GM18870 (cell line): ENCODE results near the gene LONRF2.

ENCODE experiments used
- ATAC-seq: cut with Tn5 transposase; IDR thresholded peaks from one replicate; pipeline ENCODE4 v1.9.1; 2021; ENCODE audit warnings: moderate library complexity; ENCODE audit not compliant: unreplicated experiment

Gene LONRF2

DNA sequence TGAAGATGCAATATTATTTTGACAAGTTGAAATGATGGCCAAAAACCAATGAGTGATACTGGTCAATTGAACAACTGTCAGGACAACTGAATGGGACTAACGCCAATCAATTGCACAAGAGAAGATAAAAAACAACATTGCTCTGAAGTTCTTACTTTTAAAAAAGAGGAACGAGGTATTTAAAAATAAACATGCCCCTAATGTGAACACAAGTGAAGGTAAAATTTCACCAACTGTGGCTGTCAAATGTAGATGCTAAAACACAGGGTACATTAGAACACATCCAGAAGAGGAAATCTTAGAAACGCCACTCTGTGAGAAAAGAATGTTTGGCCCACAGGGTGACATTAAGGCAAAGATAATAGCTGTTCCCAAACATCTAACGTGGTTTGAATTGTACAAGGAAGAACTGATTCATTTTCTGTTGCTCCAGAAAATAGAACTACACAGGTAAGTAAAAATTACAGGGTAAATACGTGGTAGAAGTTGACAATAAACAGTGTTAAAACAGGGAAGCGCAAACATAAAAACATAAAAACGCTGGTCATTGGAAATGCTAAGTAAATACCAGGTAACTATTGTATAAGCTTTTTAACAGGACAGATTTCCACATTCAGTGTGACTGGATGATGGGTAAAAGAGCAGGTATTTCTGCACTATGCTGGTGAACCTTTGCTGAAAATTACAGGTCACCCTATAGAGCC lies 20.3 kb downstream of the LONRF2 start:
- ATAC-seq, result no peak

DNA sequence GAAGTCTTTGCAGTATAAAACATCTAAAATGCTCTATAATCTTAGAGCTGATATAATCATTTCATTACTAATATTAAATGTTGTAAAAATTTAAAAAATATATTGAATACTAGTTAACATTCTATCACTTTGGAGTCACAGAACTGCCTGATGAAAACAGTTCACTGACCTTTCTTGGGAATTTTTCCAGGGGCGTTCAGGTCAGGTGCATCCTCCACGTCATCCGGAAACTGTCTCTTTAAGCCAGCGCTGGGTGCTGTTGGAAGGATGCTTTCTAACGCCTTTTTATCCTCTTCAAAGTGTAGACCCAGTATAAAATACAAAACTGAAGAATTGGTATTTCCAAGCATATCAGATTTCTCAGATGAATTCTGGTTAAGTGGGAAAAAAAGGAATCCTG lies 22.8 kb downstream of the LONRF2 start:
- ATAC-seq, result no peak

DNA sequence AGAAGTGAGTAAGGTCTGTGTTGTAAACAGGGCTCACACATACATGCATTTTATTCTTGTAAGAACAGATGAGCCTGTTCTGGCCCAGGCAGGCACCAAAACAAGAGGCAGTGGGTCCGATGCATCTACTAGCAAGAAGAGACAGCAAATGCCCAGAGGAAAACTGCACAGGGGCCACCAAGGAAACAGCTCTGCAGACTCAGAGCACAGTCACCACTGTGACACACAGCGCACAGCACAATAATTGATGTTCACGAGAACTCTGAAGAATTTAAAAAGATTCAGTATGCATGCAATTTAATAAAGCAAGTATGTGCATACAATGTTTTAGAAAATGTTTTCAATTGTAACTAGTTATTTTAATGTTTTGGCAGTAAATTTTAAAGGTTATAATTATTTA lies 24.8 kb downstream of the LONRF2 start:
- no peak for ATAC-seq

DNA sequence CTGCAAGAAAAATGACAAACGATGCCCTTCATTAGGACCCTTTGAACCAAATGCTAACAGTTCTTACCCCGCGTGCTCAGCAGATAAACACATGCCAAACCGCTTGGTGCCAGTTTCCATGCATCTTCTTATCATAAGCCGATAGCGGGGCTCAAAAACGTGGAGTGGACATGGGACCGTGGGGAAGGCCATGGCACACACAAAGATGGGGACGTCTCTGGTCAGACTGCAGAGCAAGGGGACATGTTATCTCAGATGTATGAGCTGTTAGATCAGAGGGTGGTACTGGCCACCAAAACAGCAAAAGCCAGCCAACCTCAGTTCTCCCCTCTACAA lies 28.2 kb downstream of the LONRF2 start:
- no peak for ATAC-seq

DNA sequence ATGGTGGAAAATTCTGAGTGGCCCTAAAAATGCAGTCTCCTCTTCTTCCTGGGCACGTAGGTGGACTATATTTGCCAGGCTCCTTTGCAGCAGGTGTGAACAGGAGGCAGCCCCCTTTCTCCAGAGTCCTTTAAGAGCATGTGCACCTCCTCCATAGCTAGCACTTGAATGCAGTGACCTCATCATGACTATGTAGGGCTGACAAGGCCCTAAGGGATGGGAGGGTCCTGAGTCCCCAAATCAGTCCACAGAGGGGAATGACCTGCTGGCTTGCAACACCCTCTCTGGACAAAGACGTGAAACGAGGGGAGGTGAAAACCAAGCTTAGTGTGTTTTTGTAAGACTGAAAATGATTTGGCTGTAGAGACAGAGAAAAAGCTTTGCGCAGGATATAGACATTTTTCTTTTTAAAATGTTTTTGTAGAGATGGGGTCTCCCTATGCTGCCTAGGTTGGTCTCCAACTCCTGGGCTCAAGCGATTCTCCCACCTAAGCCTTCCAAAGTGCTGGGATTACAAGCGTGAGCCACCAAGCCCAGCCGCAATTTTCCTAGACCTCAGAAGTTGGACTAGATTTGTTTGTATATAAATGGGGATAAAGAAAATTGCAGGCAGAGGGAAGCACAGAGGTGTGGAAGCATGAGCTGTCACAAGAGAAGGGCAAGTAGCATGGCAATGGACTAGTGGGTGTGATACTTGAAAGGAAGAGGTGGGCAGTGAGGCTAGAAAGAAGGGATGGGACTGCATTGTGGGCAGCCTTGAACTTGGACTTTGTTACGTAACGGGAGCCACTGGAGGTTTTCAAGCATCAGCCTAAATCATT lies 28.8 kb downstream of the LONRF2 start:
- no peak for ATAC-seq

DNA sequence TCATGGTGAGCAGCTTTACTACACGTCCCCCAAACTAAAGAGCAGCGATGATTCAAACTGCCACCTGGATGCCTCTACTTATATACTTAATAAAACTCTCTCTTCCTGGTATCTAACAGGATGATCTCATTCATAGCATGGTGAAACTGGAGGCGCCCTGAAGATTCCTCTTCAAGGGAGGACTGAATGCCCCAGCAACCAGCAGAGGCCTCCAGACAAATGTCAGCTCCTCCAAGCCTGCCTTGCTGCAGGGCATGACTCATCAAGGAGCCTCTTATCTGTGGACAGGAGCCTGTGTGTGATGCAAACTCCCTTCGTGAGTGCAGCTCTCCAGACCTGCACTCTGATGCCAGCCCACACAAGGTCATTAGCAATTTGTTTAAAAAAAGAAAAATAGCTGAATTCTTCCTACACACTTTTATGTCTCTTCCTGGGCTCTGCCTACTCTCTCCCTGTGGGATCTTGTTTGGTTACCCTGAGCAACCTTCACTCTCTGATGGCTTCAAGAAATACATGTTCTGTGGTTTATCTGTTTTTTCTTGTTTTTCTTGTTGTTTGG lies 30.2 kb downstream of the LONRF2 start:
- ATAC-seq, result no peak

DNA sequence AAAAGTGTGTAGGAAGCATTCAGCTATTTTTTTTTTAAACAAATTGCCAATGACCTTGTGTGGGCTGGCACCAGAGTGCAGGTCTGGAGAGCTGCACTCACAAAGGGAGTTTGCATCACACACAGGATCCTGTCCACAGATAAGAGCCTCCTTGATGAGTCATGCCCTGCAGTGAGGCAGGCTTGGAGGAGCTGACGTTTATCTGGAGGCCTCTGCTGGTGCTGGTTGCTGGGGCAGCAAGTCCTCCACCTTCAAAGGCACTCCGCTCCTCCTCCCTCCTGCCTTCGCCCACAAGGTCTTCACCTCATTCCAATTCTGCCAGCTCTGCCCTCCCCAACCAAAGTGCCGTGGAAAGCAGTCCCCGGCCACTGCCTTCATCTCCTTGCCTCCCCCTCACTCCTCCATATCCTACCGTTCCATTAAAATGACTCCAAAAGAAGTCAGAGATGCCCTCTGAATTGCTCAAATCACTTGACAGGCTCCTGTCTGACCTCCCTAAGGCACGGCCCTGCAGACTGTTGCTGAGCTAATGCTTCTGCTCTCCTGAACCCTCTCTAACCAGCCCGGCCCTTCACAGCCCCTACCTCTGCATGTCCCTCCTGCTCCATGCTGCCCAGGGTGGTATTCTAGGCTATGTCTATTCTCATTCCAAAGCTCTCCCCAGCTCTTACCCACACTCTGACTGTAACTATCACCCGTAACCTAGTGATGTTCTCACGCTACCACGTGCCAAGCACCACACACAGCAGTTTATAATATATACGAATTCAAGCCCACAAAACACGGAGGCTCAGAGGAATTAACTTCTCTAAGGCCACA lies 30.9 kb downstream of the LONRF2 start:
- no peak for ATAC-seq

DNA sequence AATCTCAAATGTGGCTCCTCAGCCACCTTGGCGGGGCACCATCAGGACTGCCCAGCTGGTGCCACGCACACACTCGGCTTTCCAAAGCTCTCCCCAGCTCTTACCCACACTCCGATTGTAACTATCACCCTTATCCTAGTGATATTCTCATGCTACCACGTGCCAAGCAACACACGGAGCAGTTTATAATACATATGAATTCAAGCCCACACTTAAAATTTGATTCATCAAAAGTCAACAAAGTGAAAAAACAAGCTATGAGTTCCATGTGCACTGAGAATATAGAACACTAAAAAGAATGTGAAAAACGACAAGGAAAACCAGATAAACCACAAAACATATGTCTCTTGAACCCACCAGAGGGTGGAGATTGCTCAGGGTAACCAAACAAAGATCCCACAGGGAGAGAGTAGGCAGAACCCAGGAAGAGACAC lies 31.6 kb downstream of the LONRF2 start:
- no peak for ATAC-seq

DNA sequence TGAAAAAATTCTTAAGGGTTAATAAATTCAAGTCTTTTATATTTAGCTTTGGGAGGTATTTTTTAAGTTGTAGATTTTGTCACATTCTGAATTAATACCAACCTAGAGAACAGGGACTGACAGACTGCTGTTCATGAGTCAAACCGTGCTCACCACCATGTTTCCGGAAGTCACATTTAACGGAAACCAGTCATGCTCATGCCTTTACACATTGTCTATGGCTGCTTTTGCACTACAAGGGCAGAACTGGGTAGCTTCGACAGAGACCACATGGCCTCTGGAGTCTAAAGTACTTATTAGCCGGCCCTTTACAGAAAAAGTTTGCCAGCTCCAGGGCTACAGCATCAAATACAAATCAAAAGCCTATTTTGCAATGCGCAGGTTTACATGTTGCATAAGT lies 33.3 kb downstream of the LONRF2 start:
- no peak for ATAC-seq

DNA sequence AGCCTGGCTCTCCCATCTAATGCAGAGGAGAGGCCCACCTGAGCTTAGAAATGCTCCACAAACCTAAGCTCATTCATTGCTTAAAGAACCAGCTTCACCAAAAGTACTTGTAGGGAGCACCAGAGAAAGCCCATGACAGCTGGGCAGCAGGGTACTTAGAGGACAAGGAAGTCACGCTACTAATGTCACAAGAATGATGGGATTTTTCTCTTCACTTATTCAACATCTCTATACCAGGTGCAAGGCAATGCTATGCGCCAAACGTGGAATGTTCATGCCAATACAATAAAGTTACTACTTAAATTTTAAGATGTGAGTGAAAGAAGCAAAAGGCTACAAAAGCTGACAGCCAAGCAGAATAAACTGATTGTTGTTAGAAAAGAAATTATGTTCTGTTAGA lies 36.0 kb downstream of the LONRF2 start:
- ATAC-seq, result no peak

DNA sequence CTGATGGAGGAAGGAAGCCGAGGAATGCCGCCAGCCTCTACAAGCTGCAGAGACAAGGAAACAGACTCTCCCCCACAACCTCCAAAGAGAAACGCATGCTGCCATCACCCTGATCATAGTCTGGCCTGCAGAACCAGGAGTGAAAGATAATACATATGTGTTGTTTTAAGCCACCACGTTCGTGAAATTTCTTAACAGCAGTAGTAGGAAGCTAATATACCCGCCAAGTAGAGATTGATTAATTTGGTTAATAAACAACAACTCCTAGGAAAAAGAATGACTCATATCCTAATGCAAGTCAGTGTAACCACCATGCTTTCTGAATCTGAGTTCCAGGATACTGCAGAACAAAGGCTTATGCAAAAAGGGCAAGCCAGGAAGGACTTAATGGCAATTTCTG lies 36.6 kb downstream of the LONRF2 start:
- ATAC-seq, result no peak

DNA sequence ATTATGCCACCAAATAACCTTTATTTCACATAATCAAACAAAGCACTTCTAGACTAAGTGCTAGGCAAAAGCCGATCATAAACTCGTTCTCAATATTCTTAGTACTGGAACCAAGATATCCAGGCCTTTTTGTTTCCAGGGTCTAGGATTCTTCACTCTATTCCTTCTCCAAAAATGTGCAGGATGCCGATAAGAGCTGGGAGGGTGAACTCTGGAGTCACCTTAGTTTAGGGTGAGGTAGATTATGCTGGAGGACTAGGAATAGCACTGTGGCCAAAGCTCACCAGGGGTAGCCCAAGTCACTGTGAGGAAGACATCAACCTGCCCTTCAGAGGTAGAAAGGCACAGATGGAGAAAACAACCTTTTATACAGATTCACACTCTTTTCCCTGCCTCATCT lies 37.3 kb downstream of the LONRF2 start:
- ATAC-seq, result no peak

DNA sequence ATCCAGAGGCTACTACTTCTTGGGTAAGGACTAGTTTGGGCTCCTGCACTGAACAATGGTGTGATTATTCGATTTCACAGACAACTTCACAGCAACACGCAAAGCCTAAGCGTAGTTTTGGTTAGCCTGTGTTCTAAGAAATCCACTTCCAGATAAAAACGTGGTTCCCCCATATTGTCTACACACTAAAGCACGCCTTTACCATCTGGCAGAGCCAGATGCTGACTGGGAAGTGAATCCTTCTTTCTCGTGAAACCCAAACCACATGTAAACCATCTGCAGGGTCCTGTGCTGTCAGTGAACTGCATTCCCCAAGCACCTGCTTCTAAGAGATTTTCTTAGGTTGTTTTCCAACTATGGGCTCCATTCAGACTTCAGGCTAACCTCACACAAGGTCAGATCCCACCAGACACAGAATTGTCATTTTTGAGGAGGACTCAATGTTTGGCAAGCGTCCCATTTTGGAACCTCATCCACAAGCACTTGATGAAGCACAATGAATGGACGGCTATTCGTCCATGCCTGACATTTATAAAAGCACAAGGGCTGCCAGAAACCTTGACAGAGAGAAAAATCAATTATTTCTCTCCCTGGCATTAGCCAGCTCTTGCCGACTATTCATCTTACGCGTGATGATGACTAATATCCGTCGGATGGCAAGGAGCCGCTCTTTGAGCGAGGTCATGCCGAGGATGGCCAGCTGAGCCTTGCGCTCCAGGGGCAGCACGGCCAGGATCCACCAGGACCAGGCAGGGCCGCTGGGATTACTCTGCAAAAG lies 38.4 kb downstream of the LONRF2 start:
- no peak for ATAC-seq

DNA sequence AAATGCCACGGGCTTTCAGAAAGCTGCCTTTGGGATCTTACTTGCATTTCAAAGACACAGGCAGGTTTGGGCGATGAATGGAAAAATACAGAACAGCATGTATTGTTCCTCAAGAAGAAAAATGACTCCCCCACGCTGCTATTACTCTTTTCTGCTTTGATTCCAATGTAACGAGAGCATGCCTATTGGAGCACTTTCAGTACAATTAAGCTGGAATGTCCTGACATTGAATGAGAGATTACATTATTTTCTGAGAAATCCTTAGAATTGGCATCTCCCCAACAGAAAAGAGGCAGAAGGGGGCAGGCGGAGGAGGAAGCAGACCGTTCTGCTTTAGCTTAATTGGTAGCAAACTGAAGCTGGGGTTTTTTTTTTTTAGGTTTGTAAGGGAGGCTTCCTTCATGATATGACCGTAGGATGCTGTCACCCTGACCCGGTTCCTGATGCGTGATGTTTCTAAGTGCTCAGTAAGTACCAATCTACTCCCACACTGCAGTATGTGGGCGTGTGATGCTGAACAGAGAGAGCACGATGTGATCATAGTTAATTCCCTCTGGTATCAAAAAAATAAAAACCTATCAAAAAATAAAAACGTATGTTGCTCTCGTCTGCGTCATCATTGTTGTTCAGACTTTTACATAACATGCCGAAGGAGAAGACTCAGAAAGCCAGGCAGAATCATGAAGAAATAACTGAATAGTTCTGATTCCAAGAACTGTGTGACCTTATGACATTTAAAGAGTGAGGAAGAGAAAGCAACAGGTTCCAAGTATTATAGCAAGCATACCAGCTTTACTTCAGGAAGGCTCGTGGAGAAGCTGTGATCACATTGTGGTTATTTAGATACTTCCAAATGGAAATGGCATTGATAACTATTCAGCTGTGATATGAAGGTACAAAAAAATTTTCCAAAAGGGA lies 40.5 kb downstream of the LONRF2 start:
- ATAC-seq, result no peak

DNA sequence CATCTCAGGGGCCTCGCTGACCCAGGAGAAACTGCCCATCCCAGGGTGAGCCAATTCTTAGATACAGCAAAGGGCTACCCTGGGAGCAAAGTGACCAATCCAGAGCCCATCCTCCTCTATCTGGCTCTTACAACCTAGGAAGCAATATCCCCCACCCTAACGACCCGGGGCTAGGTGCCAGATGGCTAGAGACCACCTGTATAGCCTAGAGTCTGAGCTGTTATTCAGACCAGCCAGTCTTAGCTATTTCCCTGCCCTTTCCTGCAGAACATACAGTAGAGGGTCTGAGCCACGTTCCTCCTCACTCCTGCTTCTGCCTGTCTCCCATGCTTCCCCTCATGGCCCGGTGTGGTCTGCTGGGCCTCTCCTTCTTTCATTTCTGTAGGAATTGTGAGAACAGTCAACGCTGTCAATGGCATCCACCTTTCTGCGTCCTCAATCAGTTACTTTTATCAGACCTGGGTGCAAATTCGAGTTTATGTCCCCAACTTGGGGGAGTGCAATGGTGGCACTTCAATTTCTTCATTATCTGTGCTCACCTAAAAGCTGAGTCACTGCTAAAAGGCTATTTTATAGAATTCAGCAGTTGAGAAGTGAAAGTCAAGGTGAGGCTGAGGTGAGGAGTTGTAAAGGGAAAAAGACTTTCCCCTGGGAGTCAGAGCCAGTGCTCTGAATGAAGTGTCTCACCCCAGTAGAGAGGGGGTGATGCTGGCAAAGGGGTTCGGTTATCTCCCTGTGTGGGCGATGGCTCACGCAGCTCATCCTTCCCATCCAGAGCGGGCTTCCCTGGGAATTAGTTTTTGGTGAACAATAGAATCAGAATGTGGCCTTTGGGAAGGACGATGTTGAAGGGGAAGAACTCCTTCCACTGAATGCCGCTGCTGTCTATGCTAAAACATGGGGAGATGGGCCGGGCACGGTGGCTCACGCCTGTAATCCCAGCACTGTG lies 42.4 kb downstream of the LONRF2 start:
- ATAC-seq, result no peak

DNA sequence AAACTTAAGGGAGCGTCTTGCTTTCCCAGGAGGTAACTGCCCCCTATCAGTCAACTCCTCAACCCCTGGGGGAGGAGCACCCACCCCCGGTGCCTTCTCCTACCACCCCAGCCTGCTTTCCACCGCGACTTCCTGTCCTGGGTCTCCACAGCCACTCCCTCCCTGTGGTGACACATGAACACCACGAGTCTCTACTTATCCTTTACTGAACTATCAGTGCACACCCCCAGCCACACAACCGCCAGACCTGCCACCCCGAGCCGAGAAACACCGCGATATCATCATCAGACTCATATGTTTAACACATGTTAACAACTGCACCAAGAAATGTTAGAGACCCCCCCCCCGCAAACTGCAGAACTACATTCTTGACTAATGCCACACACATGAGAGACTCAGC lies 43.3 kb downstream of the LONRF2 start:
- no peak for ATAC-seq

DNA sequence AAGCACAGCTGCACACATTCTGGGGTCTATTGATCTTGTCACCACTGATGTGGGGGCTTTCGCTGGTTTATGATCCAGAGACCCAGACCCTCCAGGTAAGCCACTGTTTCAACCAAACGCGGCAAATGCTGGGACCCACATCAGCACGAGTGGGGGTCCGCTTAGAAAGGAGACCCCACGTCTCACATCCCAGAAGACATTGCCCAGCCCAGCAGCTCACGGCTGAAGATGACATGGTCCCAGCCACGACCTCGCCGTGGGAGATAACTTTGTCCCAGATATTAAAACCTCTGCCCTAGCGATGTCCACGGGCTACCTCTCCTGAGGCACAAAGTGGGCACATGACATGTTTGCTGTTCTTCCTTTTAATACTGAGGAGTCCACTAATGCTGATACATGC lies 43.8 kb downstream of the LONRF2 start:
- ATAC-seq, result no peak

DNA sequence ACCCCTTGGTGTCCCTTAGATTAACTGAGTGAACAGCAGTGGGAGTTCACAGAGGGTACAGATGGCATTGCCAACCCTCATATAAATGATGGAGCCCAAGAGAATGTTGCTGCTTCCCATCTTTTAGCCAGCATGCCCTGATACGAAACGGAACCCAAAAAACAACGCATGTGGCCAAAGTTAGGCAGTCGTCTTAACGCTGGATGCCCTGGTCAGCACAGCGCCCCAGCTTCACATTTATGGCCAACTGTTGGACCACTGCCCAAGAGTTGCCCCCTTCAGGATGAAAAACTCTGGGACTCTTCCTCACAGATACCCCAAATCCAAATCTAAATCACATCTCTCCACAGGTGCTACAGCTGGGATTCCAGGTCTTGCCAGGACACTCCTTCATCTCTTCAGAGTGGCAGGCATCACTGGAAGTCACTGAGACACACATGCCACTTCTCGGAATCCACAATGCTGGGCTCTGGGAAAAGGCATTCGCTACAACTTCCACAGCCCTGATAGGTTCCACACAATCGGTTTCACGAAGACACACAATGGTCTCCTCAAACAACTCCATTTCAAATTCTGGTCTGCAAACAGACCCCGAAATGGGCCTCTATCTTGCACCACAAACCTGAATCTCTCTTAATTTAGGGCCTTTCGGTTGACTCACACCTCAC lies 44.6 kb downstream of the LONRF2 start:
- ATAC-seq, result no peak
